Fibroblast of skin of scalp (primary cell): Measurements from ENCODE around the gene LENG8.
"Not testable (repeated sequence)": the region's sequence is repeated elsewhere in the genome, so short reads cannot be mapped to it uniquely, and the experiment has no call there.

Experiments used
- DNase-seq: peaks from one replicate; pipeline ENCODE4 v3.0.0-alpha.2; 2013

The LENG8 gene

DNA sequence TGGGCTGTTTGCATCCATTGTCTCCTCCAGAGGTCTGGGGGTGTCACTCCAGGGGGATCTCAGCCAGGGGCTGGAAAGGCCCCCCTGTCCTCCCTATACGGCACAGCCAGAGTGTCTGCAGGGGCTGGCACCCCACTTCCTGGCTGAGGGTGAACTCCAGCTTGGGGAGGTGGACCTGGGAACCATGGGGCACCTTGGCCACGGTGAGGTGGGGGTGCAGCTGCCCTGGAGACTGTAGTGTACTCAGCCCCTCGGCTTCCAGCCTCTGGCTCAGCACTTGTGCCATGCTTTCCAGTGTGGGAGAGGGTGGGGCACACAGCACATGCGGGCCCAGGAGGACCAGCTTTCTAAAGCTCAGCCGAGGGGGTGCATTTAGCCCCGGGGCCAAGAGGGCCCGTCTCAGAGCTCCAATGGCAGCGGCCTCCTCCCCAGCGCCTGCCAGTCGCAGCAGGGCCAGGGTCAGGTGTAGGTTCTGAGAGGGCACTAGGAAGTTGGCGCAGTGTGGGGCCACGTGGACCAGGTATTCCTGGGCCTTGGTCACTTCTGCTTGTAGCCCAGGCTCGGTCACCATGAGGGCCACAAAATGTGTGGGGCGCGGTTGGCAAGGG is 13.2 kb downstream of the LENG8 start:
- DNase-seq: no peak

DNA sequence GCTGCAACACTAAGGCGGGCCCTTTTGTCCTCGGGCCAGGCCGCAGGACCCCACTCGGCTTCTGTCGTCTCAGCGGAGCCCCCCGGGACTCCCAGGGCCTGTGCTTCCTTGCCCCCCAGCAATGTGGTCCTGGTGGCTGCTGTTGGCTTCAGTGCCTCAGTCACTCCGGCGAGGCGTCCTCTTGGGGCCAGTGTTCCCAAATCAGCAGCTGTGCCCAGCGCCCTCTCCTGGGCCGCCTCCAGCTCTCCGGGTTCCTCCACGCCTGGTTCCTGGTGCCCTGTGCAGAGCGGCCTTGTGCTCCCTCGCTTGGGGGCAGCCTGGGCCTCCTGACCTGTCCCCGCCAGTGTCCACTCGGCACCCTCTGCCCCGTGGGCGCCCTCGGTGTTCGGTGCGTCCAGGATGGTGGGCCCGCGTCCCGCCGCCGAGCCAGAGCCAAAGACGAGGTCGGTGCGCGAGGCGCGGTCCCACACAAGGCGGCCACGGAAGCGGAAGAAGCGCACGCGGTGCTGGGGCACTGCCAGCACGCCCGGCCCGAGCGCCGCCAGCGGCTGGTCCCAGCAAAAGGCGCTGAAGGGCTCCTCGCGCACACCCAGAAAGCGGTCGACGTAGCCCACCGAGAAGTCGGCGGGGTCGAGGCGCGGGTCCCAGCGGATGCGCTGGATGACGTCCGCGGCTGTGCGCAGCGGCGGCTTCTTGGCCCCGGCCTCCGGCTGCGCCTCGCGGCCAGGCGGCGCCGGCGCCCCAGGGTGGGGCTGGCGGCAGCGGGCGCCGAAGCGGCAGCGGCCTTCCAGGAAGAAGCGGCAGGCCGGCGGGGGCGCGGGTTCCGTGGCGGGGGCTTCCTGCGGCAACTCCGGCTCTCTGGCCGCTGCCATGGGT is 13.9 kb downstream of the LENG8 start:
- DNase-seq: peak; percentile 80

DNA sequence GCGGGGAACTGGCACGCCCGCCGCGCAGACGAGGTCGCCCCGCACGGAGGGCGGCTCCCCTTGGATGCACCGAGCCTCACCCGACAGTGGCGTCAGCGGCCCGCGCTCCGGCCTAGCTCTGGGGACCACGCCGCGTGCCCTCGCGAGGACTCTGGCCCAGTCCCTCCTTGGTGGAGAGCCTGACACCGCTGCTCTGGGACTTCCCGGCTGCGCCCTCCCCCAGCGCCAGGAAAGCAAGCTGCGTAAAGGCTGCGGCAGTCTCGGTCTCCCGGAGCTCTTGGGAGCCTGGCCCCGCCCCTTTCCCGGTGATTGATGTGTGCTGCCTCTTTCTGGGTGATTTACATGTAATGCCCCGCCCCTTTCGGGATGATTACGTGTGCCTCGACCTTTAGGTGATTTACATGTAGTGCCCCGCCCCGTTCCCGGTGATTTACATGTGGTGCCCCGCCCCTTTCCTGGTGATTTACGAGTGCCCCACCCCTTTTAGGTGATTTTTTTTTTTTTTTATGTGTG is 14.6 kb downstream of the LENG8 start, which contains the start of gene LENG9:
Gene LENG9 (minus strand): TSS at position 248 of the 513 bp plus-strand sequence. CDS start 252 bp downstream, outside the sequence.
- peak; percentile 99 for DNase-seq

DNA sequence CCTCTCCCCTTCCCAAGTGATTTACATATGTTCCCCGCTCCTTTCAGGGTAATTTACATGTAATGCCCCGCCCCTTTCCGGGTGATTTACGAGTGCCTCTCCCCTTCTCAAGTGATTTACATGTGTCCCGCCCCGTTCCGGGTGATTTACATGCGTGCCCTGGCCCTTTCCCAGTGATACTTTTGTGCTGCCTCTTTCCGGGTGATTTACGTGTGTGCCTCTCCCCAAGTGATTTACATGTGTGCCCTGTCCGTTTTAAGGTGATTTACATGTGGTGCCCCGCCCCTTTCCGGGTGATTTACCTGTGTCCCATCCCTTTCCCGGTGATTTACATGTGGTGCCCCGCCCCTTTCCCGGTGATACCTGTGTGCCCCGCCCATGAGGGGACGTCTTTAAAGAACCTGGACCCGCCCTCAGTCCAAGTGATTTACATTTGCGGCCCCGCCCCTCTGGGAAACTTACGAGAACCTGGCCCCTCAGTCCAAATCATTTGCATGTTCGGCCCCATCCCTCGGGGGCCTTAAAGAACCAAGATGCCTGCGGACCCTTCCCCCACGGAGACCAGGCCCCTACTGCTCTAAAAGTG is 15.1 kb downstream of the LENG8 start:
- DNase-seq: peak; percentile 82

DNA sequence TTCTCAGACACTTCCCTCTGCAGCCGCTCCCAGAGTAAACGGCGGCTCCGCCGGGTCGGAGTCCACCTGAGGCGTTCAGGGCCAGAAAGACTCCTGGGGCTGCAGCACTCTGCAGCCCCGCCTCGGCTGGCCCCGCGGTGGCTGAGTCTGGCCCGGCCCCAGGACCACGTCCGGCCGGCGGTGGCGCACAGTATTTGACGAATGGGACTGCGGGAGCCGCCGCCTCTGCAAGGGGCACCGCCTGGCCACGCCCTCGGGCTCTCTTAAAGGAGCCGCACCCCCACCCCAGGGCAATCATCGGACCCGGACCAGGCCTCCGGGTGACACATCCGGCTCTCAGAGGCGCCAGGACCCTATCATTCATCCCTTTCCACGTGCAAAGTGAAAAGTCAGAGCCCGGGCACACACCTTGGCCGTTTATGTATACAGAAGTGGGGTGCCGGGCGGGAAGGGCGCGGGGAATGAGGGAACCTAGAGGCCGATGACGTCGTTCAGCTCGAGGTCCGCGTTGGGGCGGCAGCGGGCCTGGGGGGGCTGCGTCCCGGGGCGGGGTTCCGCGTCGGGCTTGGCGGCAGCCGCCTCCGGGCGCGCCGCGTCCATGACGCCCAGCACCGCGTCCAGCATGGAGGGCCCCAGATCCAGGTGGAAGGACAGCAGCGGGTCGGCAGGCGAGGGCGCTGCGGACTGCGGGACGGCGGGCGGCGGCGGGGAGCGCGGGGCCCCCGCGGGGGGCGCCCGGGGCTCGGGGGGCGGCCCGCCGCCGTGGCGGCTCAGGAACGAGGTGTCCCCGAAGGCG is 15.8 kb downstream of the LENG8 start:
- DNase-seq: peak; percentile 87

DNA sequence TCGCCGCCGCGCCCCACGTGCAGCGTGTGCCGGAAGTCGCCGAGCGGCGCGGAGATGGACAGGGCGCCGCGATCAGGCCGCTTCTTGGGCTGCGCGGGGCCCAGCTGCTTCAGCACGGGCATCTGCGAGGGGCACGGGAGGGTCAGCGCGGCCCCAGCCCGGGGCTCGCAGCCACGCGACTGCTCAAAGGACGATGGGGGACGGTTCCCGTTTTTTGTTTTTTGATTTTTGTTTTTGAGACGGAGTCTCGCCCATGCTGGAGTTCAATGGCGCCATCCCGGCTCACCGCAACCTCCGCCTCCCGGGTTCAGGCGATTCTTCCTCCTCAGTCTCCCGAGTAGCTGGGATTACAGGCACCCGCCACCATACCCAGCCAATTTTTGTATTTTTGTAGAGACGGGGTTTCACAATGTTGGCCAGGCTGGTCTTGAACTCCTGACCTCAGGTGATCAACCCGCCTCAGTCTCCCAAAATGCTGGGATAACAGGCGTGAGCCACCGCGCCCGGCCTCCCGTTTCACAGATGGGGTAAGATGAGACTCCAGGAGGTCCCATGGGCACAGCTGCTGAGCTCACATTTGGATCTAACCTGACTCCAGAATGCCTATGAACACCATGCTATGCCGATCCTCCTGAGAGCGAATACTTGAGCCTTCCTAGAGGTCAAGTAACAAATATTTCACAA is 16.6 kb downstream of the LENG8 start:
- DNase-seq: no peak

DNA sequence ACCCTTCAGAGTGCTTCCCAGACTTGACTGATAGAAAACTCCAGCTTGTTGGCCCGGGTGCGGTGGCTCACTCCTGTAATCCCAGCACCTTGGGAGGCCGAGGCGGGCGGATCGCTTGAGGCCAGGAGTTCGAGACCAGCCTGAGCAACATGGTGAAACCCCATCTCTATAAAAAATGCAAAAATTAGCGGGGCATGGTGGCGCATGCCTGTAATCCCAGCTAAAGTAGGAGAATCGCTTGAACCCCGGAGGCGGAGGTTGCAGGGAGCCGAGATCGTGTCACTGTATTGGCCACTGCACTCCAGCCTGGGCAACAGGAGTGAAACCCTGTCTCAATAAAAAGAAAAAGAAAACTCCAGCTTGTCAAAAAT is 17.1 kb downstream of the LENG8 start:
- DNase-seq: not testable (repeated sequence)

DNA sequence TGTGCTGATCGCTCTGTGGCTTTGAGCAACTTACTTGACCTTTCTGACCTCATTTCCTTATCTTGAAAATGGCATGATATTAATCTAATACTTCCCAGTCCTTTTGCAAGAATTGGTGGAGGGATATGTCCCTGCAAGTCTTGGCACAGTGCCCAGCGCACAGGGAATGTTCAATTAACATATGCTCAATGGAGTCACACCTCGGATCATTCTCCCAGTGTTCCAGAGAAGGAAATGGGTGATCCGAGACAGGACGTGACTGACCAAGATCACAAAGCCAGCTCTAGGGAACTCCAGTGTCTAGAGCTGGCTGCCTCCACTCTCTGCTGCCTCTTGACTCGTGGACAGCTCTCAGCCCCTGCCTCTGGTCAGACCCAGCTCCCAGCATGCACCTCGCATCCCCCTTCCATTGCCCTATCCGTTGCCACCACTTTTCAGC is 20.5 kb downstream of the LENG8 start:
- DNase-seq: no peak

DNA sequence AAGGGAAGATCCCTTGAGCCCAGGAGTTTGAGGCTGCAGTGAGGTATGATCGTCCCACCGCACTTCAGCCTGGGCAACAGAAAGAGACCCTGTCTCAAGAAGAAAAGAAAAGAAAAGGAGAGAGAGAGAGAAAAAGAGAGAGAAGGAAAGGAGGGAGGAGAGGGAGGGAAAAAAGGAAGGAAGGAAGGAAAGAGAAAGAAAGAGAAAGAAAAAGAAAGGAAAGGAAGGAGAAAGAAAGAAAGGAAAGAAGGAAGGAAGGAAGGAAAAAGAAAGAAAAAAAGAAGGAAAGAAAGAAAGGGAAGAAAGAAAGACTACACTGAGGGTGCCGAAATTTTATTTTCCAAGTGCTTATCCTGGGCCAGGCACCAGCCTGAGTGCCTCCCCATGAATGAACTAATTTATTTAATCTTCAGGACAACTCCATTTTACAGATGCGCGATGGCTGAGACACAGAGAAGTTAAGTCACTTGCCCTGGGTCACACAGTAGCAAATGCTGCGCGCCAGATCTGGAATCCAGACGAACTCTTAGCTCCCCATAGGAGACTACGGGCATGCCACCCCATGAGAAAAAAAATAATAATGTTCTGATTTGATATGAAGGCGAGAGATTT is 21.4 kb downstream of the LENG8 start:
- no peak for DNase-seq

DNA sequence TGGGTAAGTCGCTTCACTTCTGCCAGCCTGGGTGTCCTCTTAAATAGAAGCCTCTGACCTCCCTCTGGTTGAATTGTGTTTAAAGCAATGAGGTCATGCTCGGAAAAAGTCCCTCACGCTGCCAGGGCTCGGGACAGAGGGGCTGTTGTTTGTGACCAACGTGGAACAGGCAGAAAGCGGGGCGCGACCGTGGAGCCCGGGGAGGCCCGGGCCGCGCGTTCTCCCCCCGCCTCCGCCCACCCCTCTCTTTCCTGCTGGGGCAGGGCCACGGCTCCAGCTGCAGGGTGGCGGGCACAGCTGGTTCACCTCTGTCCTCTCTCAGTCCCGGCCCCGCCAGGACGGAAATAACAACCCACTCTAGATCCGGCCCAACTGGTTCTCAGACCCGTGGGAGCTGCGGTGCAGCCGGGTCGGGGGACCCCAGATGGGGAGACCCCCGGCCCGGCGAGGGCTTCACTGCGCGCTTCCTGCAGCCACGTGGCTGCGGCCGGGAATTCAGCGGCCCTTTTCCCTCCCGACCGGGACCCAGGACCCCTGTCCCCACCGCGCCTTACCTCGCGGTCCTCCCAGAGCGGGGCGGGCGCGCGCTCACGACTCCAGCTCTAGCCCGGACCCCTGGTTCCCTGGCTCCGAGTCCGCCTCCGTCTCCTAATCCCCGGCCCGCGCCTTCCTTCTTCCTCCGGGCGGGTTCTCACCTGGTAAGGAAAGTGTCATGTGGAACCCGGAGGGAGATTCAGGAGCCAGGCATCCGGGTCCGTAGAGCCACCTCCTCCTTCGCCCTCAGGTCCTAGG is 22.2 kb downstream of the LENG8 start:
- no peak for DNase-seq

DNA sequence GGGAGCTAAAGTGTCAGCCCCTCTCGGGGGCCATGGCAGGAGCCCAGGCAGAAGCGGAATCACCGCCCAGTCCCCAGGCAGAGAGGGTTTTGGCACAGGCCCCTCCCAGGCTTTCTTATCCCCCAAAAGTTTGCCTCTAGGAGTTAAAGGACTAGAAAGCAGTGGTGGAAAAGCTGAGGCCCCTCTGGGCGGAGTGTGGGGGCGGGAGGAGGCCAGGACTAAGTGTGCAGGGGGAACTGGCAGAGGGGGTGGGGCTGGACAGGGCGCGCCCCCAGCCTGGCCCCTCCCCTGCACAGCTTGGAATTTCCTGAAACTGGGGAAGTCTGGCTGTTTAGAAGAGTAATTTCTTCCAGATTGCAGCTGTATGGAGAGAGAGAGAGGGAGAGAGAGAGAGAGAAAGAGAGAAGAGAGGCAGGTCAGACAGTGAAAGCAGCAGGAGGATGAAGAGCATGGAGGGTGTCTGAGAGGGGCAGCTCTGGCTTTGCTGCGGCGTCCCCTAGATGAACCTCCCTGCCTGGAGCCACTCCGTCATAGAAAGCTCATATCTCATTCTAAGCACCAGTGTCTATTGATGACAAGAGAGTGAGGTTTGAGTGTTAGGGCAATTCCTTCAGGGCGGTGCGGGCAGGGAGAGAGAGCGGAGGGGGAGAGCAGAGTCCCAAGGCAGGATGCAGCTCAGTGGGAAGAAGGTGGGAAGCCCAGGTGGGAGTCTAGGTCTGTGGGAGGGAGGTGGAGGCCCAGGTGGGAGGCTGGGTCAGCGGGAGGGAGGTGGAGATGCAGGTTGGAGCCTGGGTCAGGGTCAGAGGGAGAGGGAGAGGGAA is 24.3 kb downstream of the LENG8 start, which contains the start of gene CDC42EP5:
Gene CDC42EP5 (minus strand): TSS at position 226 of the 821 bp plus-strand sequence. CDS start 7,749 bp downstream, outside the sequence.
- DNase-seq: peak; percentile 93

DNA sequence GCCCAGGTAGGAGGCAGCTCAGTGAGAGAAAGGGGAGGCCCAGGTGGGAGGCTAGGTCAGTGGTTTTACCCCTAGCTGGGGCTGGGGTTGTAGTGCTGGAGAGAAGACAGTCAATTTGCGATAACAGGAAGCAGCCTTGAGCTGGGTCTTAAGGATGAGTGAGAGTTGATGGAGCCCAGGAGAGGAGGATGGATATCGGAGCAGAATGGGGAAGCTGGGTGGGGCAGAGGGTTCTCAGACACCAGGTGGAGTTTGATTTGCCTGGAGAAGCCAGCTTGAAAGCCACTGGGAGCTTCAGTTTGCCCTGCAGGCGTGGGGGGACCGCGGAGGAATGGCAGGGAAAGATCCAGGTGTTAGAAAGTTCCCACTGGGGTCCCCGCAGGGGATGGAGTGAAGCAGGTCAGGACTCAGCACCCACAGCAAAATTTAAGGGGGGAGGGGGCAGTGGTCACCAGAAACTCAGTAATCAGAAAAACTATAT is 24.9 kb downstream of the LENG8 start:
- DNase-seq: no peak

DNA sequence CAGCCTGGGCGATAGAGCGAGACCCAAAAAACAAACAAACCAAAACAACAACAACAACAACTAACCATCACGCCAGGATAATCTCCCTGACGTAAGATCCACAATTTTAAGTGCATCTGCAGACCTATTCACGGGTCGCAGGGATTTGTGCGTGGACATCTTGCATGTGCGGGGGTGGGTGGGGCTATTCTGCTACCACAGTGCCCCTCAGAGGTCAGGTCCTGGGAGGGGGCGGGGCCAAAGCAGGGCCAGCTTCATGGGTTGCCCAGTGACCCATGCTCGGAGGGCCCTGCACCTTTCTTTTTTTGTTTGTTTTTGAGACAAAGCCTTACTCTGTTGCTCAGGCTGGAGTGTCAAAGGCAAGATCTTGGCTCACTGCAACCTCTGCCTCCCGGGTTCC is 26.7 kb downstream of the LENG8 start:
- DNase-seq: no peak

DNA sequence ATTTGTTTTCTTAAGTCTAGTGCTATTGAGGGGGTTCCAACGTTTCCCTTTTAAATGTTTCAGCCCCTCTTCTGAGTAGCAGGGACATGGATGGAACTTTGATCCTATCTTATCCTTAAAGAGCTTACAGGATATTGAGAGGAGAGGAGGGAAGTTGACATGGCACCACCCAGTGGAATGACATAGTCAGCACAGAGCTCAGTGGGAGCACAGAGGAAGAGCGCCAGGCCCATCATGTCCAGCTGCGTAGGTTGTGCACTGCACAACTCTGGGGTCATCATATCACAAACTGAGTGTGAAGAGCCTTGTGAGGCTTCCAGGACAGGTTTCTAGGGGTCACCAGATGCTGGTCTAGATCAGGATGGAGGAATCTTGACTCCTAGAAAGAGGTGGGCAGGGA is 28.7 kb downstream of the LENG8 start:
- DNase-seq: no peak

DNA sequence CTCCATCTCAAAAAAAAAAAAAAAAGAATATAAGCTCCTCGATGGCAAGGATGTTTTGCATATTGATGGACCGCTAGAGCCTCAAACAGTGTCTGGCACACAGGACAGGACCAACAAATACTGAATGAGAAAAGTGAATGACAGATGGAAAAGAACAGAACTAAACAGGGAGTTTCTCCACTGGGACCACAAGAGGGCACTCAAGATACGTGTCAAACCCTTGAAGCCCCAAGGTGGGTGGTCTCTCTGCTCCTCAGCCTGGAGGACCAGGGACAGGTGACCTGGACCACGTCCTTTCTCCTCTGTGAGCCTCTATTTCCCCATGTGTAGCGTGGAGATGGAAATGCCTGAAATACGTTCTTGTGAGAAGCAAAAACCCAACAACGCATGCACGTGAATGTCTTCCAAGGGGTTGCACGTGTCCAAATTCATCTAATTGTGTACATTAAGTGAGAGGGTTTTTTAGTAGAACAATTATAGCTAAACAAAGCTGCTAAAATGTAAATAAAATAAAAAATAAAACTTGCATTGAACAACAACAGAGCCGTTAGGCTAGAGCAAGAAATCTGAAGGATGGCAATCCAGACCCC is 29.8 kb downstream of the LENG8 start:
- peak; percentile 61 for DNase-seq

DNA sequence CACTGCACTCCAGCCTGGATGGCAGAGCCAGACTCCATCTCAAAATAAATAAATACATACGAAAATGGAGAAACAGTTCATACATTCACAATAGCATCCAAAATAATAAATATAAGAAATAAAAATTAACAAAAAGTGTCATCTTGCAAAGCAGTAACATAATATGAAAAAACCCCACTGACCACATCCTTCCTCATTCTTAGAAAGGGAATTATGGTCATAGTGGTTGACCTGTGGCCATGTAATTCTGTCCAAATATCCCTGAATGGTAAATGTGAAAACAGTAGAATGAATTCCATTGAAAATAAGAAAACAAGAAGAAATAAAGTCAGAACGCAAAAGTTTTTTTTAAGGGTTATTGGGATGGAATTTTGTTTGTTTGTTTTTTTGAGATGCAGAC is 31.1 kb downstream of the LENG8 start:
- no peak for DNase-seq

DNA sequence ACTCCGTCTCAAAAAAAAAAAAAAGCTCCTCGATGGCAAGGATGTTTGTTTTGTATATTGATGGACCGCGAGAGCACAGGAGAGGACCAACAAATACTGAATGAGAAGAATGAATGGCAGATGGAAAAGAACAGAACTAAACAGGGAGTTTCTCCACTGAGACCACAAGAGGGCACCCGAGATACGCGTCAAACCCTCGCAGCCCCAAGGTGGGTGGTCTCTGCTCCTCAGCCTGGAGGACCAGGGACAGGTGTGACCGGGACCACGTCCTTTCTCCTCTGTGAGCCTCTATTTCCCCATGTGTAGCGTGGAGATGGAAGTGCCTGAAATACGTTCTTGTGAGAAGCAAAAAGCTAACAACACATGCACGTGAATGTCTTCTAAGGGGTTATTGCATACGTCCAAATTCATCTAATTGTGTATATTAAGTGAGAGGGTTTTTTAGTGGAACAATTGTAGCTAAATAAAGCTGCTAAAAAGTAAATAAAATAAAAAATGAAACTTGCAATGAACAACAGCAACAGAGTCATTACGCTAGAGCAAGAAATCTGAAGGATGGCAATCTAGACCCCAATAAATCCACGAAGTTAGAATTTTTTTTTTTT is 32.4 kb downstream of the LENG8 start:
- DNase-seq: peak; percentile 44

DNA sequence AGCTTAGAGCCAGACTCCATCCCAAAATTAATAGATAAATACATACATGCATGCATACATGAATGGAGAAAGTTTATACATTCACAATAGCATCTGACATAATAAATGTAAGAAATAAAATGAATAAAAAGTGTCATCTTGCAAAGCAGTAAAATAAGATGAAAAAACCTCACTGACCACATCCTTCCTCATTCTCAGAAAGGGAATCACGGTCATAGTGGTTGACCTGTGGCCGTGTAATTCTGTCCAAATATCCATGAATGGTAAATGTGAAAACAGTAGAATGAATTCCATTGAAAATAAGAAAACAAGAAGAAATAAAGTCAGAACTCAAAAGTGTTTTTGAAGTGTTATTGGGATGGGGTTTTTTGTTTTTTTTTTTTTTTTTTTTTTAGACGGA is 33.9 kb downstream of the LENG8 start:
- no peak for DNase-seq

DNA sequence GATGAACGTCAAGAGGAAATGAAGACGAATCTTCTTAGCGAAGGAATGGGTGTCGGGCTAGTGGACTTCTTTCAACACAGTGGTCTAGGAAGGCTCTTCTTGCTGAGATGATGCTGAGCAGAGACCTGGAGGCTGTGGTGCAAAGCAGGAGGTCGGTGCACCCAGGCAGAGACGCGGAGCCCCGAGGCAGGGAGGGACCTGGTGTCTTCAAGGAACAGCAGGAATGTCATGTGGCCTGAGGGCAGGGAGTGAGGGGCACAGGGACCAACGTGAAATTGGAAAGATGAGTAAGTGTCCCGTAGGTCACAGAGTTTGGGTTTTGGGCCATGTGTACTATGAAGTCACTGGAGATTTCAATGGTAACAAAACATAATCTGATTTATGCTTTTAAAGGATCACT is 35.5 kb downstream of the LENG8 start:
- no peak for DNase-seq
